OCI-LY1 (cell line): ENCODE measurements around the gene LIPH.
"Not testable (repeated sequence)": the region's sequence is repeated elsewhere in the genome, so short reads cannot be mapped to it uniquely, and the experiment has no call there.

Experiments used
- H2AFZ ChIP-seq: fragments of 200-600 bp; sonication (generic), shearing (Covaris generic); 2 replicates; pipeline ENCODE4 v1.6.0; 2014; ENCODE audit warnings: antibody characterized with exemption, mild to moderate bottlenecking, low read length
- H3F3A ChIP-seq: fragments of 200-600 bp; sonication (generic), shearing (Covaris generic); 2 replicates; pipeline ENCODE4 v1.6.0; 2014; ENCODE audit warnings: mild to moderate bottlenecking, antibody characterized with exemption, low read length, moderate library complexity; ENCODE audit not compliant: insufficient read depth
- H3K27ac ChIP-seq: fragments of 200-600 bp; sonication (generic); 2 replicates; pipeline ENCODE4 v1.5.1; 2014; ENCODE audit warnings: low read length, mixed run types, mild to moderate bottlenecking, low read depth; ENCODE audit not compliant: poor library complexity, severe bottlenecking
- H3K27me3 ChIP-seq: fragments of 200-600 bp; sonication (generic); 2 replicates; pipeline ENCODE4 v1.6.0; 2014; ENCODE audit warnings: antibody characterized with exemption, mild to moderate bottlenecking, low read length, moderate library complexity; ENCODE audit not compliant: insufficient read depth
- H3K36me3 ChIP-seq: fragments of 200-600 bp; sonication (generic); 2 replicates; pipeline ENCODE4 v1.6.1; 2014; ENCODE audit warnings: mild to moderate bottlenecking, antibody characterized with exemption, low read length, moderate library complexity, mixed read lengths; ENCODE audit not compliant: insufficient read depth
- H3K4me1 ChIP-seq: fragments of 200-600 bp; sonication (generic); 2 replicates; pipeline ENCODE4 v1.5.1; 2014; ENCODE audit warnings: mild to moderate bottlenecking, low read length, moderate library complexity; ENCODE audit not compliant: insufficient read depth, severe bottlenecking
- H3K4me2 ChIP-seq: fragments of 200-600 bp; sonication (generic), shearing (Covaris generic); 2 replicates; pipeline ENCODE4 v1.6.1; 2014; ENCODE audit warnings: low read length
- H3K4me3 ChIP-seq: fragments of 200-600 bp; sonication (generic); 2 replicates; pipeline ENCODE4 v1.5.1; 2014; ENCODE audit warnings: low read length, low read depth, mild to moderate bottlenecking, mixed read lengths; ENCODE audit not compliant: poor library complexity, severe bottlenecking
- H3K79me2 ChIP-seq: fragments of 200-600 bp; shearing (Covaris generic); 2 replicates; pipeline ENCODE4 v1.6.1; 2016; ENCODE audit warnings: mixed run types, low read length, mixed read lengths; ENCODE audit not compliant: insufficient read depth
- H3K9ac ChIP-seq: fragments of 200-600 bp; sonication (generic), shearing (Covaris generic); 2 replicates; pipeline ENCODE4 v1.6.1; 2014; ENCODE audit warnings: mild to moderate bottlenecking, low read length, mixed read lengths
- H3K9me2 ChIP-seq: fragments of 200-600 bp; sonication (generic), shearing (Covaris generic); 2 replicates; pipeline ENCODE4 v1.6.1; 2014; ENCODE audit warnings: low read depth, mild to moderate bottlenecking, low read length, mixed read lengths
- H3K9me3 ChIP-seq: fragments of 200-600 bp; shearing (Covaris generic); 2 replicates; pipeline ENCODE4 v1.6.1; 2014; ENCODE audit warnings: low read length, mixed read lengths
- H4K20me1 ChIP-seq: fragments of 200-600 bp; sonication (generic), shearing (Covaris generic); 2 replicates; pipeline ENCODE4 v1.6.0; 2016; ENCODE audit warnings: mild to moderate bottlenecking, low read length; ENCODE audit not compliant: insufficient read depth
- EZH2 ChIP-seq: fragments of 200-600 bp; sonication (generic), shearing (Covaris generic); IDR thresholded peaks from 2 replicates; pipeline ENCODE4 v1.8.0; 2017; ENCODE audit warnings: borderline replicate concordance, mixed run types, mild to moderate bottlenecking, antibody characterized with exemption, low read length, moderate library complexity, mixed read lengths
- TF ChIP-seq, protein P1 (sequence below): fragments of 200-600 bp; sonication (generic), shearing (Covaris generic); IDR thresholded peaks from 2 replicates; pipeline ENCODE4 v1.5.1; 2017; ENCODE audit warnings: mild to moderate bottlenecking, antibody characterized with exemption, low read length, moderate library complexity, mixed read lengths

Gene LIPH

DNA sequence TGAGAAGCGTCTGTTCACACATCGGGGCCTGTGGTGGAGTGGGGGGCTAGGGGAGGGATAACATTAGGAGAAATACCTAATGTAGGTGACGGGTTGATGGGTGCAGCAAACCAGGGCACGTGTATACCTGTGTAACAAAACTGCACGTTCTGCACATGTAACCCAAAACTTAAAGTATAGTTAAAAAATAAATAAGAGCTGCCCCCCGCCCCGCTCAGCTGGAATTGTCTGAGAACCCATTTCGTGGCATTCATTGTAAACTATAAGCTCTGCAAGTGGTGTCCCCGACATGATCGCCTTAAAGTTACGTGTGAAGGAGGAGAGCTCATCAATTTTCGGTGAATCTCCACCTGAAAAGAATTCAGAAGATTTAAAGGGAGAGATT is 7.3 kb upstream of the LIPH start:
- H3K79me2 ChIP-seq, result no peaks in the 10 kb centered on the region
- no peaks in the 10 kb centered on the region for H3K9me2 ChIP-seq
- no peak overlapping the region for H3K9ac ChIP-seq
- TF ChIP-seq, protein P1, sequence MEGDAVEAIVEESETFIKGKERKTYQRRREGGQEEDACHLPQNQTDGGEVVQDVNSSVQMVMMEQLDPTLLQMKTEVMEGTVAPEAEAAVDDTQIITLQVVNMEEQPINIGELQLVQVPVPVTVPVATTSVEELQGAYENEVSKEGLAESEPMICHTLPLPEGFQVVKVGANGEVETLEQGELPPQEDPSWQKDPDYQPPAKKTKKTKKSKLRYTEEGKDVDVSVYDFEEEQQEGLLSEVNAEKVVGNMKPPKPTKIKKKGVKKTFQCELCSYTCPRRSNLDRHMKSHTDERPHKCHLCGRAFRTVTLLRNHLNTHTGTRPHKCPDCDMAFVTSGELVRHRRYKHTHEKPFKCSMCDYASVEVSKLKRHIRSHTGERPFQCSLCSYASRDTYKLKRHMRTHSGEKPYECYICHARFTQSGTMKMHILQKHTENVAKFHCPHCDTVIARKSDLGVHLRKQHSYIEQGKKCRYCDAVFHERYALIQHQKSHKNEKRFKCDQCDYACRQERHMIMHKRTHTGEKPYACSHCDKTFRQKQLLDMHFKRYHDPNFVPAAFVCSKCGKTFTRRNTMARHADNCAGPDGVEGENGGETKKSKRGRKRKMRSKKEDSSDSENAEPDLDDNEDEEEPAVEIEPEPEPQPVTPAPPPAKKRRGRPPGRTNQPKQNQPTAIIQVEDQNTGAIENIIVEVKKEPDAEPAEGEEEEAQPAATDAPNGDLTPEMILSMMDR, result no peak
- no peak for TF ChIP-seq EZH2
- no peak overlapping the region for H3K27ac ChIP-seq
- H4K20me1 ChIP-seq, result no peaks in the 10 kb centered on the region
- no peaks in the 10 kb centered on the region for H3K9me3 ChIP-seq
- peaks cover 5% of the 10 kb centered on the region; the same call in 1 of the 2 replicates for H3K27me3 ChIP-seq
- no peaks in the 10 kb centered on the region for H3F3A ChIP-seq
- no peaks in the 10 kb centered on the region for H3K36me3 ChIP-seq
- H3K4me1 ChIP-seq, result peaks cover 9% of the 10 kb centered on the region
- H3K4me2 ChIP-seq, result peak overlapping the region; percentile 54
- no peak overlapping the region for H3K4me3 ChIP-seq
- H2AFZ ChIP-seq, result no peak overlapping the region

DNA sequence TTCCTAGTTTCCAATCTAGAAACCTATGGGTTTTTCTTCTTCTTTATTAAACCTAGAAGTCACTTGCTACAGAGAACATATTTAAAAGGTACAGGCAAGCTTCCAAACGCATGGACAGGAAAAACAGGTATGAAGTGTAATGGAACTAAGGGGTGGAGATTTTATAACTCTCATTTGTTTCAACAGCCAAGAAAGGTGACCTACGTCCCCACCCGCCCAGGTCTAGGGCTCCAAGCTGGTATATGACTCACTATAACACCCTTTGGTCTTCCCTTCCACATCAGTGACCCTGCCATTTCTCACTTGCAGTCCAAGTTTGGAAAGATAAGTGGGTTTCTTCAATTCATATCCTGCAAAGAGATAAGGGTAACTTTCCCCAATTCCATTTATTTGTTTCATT is 6.0 kb upstream of the LIPH start:
- H3K27me3 ChIP-seq, result peaks cover 5% of the 10 kb centered on the region; the same call in 1 of the 2 replicates
- no peaks in the 10 kb centered on the region for H3F3A ChIP-seq
- H2AFZ ChIP-seq, result no peak overlapping the region
- no peak overlapping the region for H3K9ac ChIP-seq
- H4K20me1 ChIP-seq, result no peaks in the 10 kb centered on the region
- no peak overlapping the region for H3K4me3 ChIP-seq
- no peaks in the 10 kb centered on the region for H3K9me3 ChIP-seq
- H3K27ac ChIP-seq, result no peak overlapping the region
- H3K9me2 ChIP-seq, result no peaks in the 10 kb centered on the region
- H3K4me1 ChIP-seq, result peaks cover 9% of the 10 kb centered on the region
- no peaks in the 10 kb centered on the region for H3K79me2 ChIP-seq
- no peak for TF ChIP-seq EZH2
- TF ChIP-seq, protein P1, result no peak
- H3K4me2 ChIP-seq, result peak overlapping the region; percentile 54; the same call in 1 of the 2 replicates
- no peaks in the 10 kb centered on the region for H3K36me3 ChIP-seq

GRCh38 chr3:185556640-185557039 is 4.3 kb upstream of the LIPH start:
- not testable (repeated sequence) for H3K9me2 ChIP-seq, H3K9me3 ChIP-seq, H3K4me2 ChIP-seq, H3K9ac ChIP-seq, H2AFZ ChIP-seq, H3K79me2 ChIP-seq, H4K20me1 ChIP-seq, H3K4me1 ChIP-seq, H3K27ac ChIP-seq, H3K27me3 ChIP-seq, H3K36me3 ChIP-seq, H3K4me3 ChIP-seq, H3F3A ChIP-seq

GRCh38 chr3:185555860-185556347 is 3.5 kb upstream of the LIPH start:
- Histone ChIP-seq H3K4me1 (peaks cover 3% of the 10 kb centered on the region), H3K9ac (no peak overlapping the region), H4K20me1 (no peaks in the 10 kb centered on the region), H3K27ac (no peak overlapping the region), H3K4me2 (no peak overlapping the region), H3K9me2 (no peaks in the 10 kb centered on the region), H3K27me3 (peaks cover 5% of the 10 kb centered on the region; the same call in 1 of the 2 replicates), H3K4me3 (no peak overlapping the region), H2AFZ (no peak overlapping the region), H3K9me3 (no peaks in the 10 kb centered on the region), H3K79me2 (no peaks in the 10 kb centered on the region), H3K36me3 (no peaks in the 10 kb centered on the region), H3F3A (no peaks in the 10 kb centered on the region)
- TF ChIP-seq, protein P1, result no peak
- no peak for TF ChIP-seq EZH2
